ENCODE results near the gene MGAT4C.

MGAT4C gene

GRCh38 chr12:85998074-85998473 lies 258.1 kb downstream of the MGAT4C start:
- Mint-ChIP-seq H3K27me3 (no peaks in the 10 kb centered on the region), H3K9me3 (peaks cover 15% of the 10 kb centered on the region), H3K36me3 (no peaks in the 10 kb centered on the region), H3K4me1 (no peaks in the 10 kb centered on the region), H3K27ac (no peak overlapping the region), H3K4me3 (no peak overlapping the region)
- ATAC-seq: no peak

GRCh38 chr12:85996280-85996679 lies 259.9 kb downstream of the MGAT4C start:
- Mint-ChIP-seq H3K4me3 (no peak overlapping the region), H3K27ac (no peak overlapping the region), H3K4me1 (no peaks in the 10 kb centered on the region), H3K27me3 (no peaks in the 10 kb centered on the region), H3K36me3 (no peaks in the 10 kb centered on the region), H3K9me3 (peaks cover 16% of the 10 kb centered on the region)
- no peak for ATAC-seq

- H3K27ac Mint-ChIP-seq: no peak overlapping the region
- H3K36me3 Mint-ChIP-seq: no peaks in the 10 kb centered on the region
- H3K4me3 Mint-ChIP-seq: no peak overlapping the region
- no peak for ATAC-seq
- no peaks in the 10 kb centered on the region for H3K4me1 Mint-ChIP-seq
- no peaks in the 10 kb centered on the region for H3K27me3 Mint-ChIP-seq
- peaks cover 15% of the 10 kb centered on the region for H3K9me3 Mint-ChIP-seq
Observed at GRCh38 chr12:85993746-85994145, 262.4 kb downstream of the MGAT4C start.

- no peak for ATAC-seq
- Mint-ChIP-seq H3K9me3 (no peaks in the 10 kb centered on the region), H3K36me3 (no peaks in the 10 kb centered on the region), H3K27ac (no peak overlapping the region), H3K4me1 (no peaks in the 10 kb centered on the region), H3K27me3 (no peaks in the 10 kb centered on the region), H3K4me3 (no peak overlapping the region)
Observed at GRCh38 chr12:85985996-85986395, 270.2 kb downstream of the MGAT4C start.

GRCh38 chr12:85983601-85984000 lies 272.6 kb downstream of the MGAT4C start:
- Mint-ChIP-seq H3K4me1 (no peaks in the 10 kb centered on the region), H3K9me3 (no peaks in the 10 kb centered on the region), H3K27me3 (no peaks in the 10 kb centered on the region), H3K4me3 (no peak overlapping the region), H3K27ac (no peak overlapping the region), H3K36me3 (no peaks in the 10 kb centered on the region)
- no peak for ATAC-seq

GRCh38 chr12:85979641-85980040 lies 276.6 kb downstream of the MGAT4C start:
- no peaks in the 10 kb centered on the region for H3K36me3 Mint-ChIP-seq
- no peaks in the 10 kb centered on the region for H3K27me3 Mint-ChIP-seq
- H3K4me1 Mint-ChIP-seq: no peaks in the 10 kb centered on the region
- no peak overlapping the region for H3K4me3 Mint-ChIP-seq
- no peaks in the 10 kb centered on the region for H3K9me3 Mint-ChIP-seq
- H3K27ac Mint-ChIP-seq: no peak overlapping the region
- ATAC-seq: no peak

GRCh38 chr12:85975716-85976115 lies 280.5 kb downstream of the MGAT4C start:
- Mint-ChIP-seq H3K9me3 (no peaks in the 10 kb centered on the region), H3K4me3 (no peak overlapping the region), H3K27me3 (no peaks in the 10 kb centered on the region), H3K4me1 (no peaks in the 10 kb centered on the region), H3K27ac (no peak overlapping the region), H3K36me3 (no peaks in the 10 kb centered on the region)
- no peak for ATAC-seq

- H3K4me1 Mint-ChIP-seq: no peaks in the 10 kb centered on the region
- no peaks in the 10 kb centered on the region for H3K9me3 Mint-ChIP-seq
- H3K27ac Mint-ChIP-seq: no peak overlapping the region
- ATAC-seq: no peak
- H3K27me3 Mint-ChIP-seq: no peaks in the 10 kb centered on the region
- H3K4me3 Mint-ChIP-seq: no peak overlapping the region
- H3K36me3 Mint-ChIP-seq: no peaks in the 10 kb centered on the region
Observed at GRCh38 chr12:85971800-85972199, 284.4 kb downstream of the MGAT4C start.

GRCh38 chr12:85968606-85969005 lies 287.6 kb downstream of the MGAT4C start:
- Mint-ChIP-seq H3K27me3 (no peaks in the 10 kb centered on the region), H3K4me3 (no peak overlapping the region), H3K27ac (no peak overlapping the region), H3K36me3 (no peaks in the 10 kb centered on the region), H3K9me3 (no peaks in the 10 kb centered on the region), H3K4me1 (no peaks in the 10 kb centered on the region)
- ATAC-seq: no peak

- no peak for ATAC-seq
- Mint-ChIP-seq H3K36me3 (no peaks in the 10 kb centered on the region), H3K27me3 (no peaks in the 10 kb centered on the region), H3K9me3 (no peaks in the 10 kb centered on the region), H3K27ac (no peak overlapping the region), H3K4me1 (no peaks in the 10 kb centered on the region), H3K4me3 (no peak overlapping the region)
Observed at GRCh38 chr12:85963326-85963725, 292.9 kb downstream of the MGAT4C start.

GRCh38 chr12:85956081-85956480 lies 300.1 kb downstream of the MGAT4C start:
- H3K27me3 Mint-ChIP-seq: no peaks in the 10 kb centered on the region
- H3K36me3 Mint-ChIP-seq: no peaks in the 10 kb centered on the region
- ATAC-seq: no peak
- H3K4me3 Mint-ChIP-seq: no peak overlapping the region
- no peaks in the 10 kb centered on the region for H3K4me1 Mint-ChIP-seq
- H3K9me3 Mint-ChIP-seq: no peaks in the 10 kb centered on the region
- no peak overlapping the region for H3K27ac Mint-ChIP-seq

GRCh38 chr12:85955127-85955526 lies 301.1 kb downstream of the MGAT4C start:
- Mint-ChIP-seq H3K27me3 (no peaks in the 10 kb centered on the region), H3K9me3 (no peaks in the 10 kb centered on the region), H3K4me3 (no peak overlapping the region), H3K27ac (no peak overlapping the region), H3K4me1 (no peaks in the 10 kb centered on the region), H3K36me3 (no peaks in the 10 kb centered on the region)
- no peak for ATAC-seq

- H3K27me3 Mint-ChIP-seq: no peaks in the 10 kb centered on the region
- H3K4me3 Mint-ChIP-seq: no peak overlapping the region
- H3K9me3 Mint-ChIP-seq: no peaks in the 10 kb centered on the region
- no peak overlapping the region for H3K27ac Mint-ChIP-seq
- H3K36me3 Mint-ChIP-seq: no peaks in the 10 kb centered on the region
- ATAC-seq: no peak
- H3K4me1 Mint-ChIP-seq: no peaks in the 10 kb centered on the region
Observed at GRCh38 chr12:85951823-85952222, 304.4 kb downstream of the MGAT4C start.

GRCh38 chr12:85949253-85949652 lies 306.9 kb downstream of the MGAT4C start:
- H3K27ac Mint-ChIP-seq: no peak overlapping the region
- no peak overlapping the region for H3K4me3 Mint-ChIP-seq
- H3K27me3 Mint-ChIP-seq: no peaks in the 10 kb centered on the region
- no peaks in the 10 kb centered on the region for H3K36me3 Mint-ChIP-seq
- no peak for ATAC-seq
- H3K4me1 Mint-ChIP-seq: no peaks in the 10 kb centered on the region
- H3K9me3 Mint-ChIP-seq: peaks cover 3% of the 10 kb centered on the region

- H3K36me3 Mint-ChIP-seq: no peaks in the 10 kb centered on the region
- no peak overlapping the region for H3K27ac Mint-ChIP-seq
- H3K4me3 Mint-ChIP-seq: no peak overlapping the region
- H3K4me1 Mint-ChIP-seq: no peaks in the 10 kb centered on the region
- ATAC-seq: no peak
- H3K27me3 Mint-ChIP-seq: no peaks in the 10 kb centered on the region
- H3K9me3 Mint-ChIP-seq: peaks cover 3% of the 10 kb centered on the region
Observed at GRCh38 chr12:85948340-85948739, 307.9 kb downstream of the MGAT4C start.

- Mint-ChIP-seq H3K36me3 (no peaks in the 10 kb centered on the region), H3K27me3 (no peaks in the 10 kb centered on the region), H3K27ac (no peak overlapping the region), H3K4me3 (no peak overlapping the region), H3K9me3 (peaks cover 3% of the 10 kb centered on the region), H3K4me1 (no peaks in the 10 kb centered on the region)
- no peak for ATAC-seq
Observed at GRCh38 chr12:85947286-85947685, 308.9 kb downstream of the MGAT4C start.

GRCh38 chr12:85946375-85946774 lies 309.8 kb downstream of the MGAT4C start:
- H3K9me3 Mint-ChIP-seq: peaks cover 3% of the 10 kb centered on the region
- H3K4me1 Mint-ChIP-seq: no peaks in the 10 kb centered on the region
- ATAC-seq: no peak
- no peaks in the 10 kb centered on the region for H3K27me3 Mint-ChIP-seq
- H3K36me3 Mint-ChIP-seq: no peaks in the 10 kb centered on the region
- H3K27ac Mint-ChIP-seq: no peak overlapping the region
- H3K4me3 Mint-ChIP-seq: no peak overlapping the region
